GM18909 (cell line): ENCODE measurements around the gene CORIN.
A peak's percentile ranks its signal among the peaks of the same experiment; 100 is the strongest.

Experiments
- ATAC-seq: cut with Tn5 transposase; IDR thresholded peaks from one replicate; pipeline ENCODE4 v1.9.1; 2021; ENCODE audit warnings: mild to moderate bottlenecking; ENCODE audit not compliant: unreplicated experiment, poor library complexity

Gene CORIN, protein sequence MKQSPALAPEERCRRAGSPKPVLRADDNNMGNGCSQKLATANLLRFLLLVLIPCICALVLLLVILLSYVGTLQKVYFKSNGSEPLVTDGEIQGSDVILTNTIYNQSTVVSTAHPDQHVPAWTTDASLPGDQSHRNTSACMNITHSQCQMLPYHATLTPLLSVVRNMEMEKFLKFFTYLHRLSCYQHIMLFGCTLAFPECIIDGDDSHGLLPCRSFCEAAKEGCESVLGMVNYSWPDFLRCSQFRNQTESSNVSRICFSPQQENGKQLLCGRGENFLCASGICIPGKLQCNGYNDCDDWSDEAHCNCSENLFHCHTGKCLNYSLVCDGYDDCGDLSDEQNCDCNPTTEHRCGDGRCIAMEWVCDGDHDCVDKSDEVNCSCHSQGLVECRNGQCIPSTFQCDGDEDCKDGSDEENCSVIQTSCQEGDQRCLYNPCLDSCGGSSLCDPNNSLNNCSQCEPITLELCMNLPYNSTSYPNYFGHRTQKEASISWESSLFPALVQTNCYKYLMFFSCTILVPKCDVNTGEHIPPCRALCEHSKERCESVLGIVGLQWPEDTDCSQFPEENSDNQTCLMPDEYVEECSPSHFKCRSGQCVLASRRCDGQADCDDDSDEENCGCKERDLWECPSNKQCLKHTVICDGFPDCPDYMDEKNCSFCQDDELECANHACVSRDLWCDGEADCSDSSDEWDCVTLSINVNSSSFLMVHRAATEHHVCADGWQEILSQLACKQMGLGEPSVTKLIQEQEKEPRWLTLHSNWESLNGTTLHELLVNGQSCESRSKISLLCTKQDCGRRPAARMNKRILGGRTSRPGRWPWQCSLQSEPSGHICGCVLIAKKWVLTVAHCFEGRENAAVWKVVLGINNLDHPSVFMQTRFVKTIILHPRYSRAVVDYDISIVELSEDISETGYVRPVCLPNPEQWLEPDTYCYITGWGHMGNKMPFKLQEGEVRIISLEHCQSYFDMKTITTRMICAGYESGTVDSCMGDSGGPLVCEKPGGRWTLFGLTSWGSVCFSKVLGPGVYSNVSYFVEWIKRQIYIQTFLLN

GRCh38 chr4:47837908-47838294, at the start of gene CORIN:
TSS of gene CORIN (minus strand) at chr4:47838067. CDS start at chr4:47837949, 118 bp downstream.
- no peak for ATAC-seq

DNA sequence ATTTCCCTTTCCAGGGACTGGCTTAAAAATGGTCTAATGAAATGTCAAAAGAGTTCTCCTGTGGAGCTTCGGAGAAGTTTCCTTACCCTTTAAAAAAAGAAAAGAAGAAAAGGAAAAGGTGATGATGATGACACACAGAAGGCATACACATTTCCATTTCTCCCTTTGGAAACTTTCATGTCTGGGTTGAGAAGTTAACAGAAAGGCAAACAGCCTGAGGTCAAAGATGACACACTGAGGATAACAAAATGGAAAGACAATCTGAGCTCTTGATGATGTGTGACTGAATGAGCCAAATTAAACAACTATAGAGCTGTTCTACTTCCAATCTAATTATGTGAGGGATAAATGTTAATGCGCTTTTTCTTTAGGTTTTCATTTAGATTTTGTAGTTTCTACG, 44.4 kb upstream of the CORIN start:
- ATAC-seq = no peak

- no peak for ATAC-seq
Observed at GRCh38 chr4:47879458-47879857, 41.6 kb upstream of the CORIN start.

GRCh38 chr4:47876784-47877546, 39.1 kb upstream of the CORIN start:
- ATAC-seq = no peak

DNA sequence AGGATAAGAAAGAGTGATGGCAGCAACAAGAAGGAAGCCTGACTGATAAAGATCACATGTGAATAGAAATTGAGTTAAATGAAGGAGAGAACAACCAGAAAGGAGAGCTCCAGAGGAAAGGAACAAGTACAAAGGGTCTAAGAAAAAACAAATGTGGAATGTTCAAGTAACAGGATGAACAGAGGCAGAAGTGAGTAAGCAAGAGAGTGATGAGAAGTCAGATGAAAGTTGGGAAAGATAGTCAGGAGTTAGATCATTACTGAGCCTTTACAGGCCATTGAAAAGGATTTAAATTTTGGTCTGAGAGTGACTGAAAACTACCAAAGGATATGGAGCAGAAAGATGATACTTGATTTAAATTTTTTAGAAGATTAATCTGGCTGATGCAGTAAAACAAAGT, 38.4 kb upstream of the CORIN start:
- no peak for ATAC-seq

DNA sequence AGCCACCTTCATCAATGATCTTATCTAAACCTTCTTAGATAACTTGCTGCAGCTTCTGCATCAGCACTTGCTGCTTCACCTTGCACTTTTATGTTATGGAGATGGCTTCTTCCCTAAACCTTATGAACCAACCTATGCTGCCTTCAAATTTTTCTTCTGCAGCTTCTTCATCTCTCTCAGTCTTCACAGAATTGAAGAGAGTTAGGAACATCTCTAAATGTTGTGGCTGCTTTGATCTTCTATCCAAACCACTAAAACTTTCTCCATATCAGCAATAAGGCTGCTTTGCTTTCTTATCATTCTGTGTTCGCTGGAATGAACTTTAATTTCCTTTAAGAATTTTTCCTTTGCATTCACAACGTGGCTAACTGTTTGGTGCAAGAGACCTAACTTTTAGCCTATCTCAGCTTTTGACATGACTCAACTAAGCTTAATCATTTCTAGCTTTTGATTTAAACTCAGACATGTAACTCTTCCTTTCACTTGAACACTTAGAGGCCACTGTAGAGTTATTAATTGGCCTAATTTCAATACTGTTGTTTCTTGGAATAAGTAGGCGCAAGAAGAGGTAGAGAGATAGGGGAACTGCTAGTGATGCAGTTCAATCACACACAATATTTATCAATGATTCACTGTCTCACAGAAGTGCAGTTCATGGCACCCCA, 36.1 kb upstream of the CORIN start:
- no peak for ATAC-seq

- no peak for ATAC-seq
Observed at GRCh38 chr4:47863486-47863885, 25.6 kb upstream of the CORIN start.

DNA sequence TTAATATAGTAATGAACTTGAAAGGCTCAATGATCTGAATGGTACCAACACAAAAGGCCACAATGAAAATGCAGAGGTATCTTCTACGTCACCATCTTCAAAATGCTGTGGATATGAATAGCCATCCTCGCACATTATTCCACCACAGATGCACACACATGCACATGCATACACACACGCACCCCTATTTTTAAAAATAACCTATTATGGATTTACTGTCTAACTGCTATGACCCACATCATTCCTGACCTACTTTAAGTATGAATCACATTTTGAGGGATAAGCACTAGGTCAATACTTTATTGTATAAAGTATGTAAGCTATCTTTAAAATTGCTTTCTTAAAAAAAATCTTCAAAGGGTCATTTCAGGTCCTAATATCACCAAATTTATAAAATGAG, 24.4 kb upstream of the CORIN start:
- no peak for ATAC-seq

DNA sequence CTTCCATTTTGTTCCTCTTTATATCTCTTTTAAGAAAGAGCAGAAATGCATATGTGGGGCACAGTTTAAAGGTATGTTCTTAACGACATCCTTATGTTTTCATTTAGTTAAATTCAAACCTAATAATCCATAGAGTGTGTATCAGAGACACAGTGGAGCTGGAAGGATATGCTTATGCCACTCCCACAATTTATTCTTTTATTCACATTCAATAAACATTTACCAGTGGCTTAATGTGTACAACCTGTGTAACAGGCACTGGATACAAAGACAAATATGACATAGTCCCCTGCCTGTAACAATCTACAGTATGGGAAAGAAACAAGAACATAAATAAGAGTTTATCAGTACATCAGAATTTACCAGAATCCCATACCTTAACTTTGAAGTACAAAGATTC, 22.4 kb upstream of the CORIN start:
- no peak for ATAC-seq

DNA sequence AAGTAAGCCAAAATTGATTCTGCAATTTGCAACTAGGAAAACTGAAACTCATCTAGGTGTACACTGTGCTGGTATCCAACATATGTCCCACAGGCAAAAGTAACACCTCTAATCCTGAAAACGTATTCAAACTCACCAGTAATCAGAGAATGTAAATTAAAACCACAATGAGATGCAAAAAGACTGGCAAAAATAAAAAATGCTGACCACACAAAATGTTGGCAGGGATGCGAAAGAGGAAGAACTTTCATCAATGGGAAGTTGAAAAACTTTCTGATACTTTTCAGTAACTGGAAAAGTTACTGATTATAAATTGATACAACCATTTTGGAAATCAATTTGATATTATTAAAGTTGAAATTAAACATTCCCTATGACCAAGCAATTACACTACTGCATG, 20.1 kb upstream of the CORIN start:
- ATAC-seq = no peak

DNA sequence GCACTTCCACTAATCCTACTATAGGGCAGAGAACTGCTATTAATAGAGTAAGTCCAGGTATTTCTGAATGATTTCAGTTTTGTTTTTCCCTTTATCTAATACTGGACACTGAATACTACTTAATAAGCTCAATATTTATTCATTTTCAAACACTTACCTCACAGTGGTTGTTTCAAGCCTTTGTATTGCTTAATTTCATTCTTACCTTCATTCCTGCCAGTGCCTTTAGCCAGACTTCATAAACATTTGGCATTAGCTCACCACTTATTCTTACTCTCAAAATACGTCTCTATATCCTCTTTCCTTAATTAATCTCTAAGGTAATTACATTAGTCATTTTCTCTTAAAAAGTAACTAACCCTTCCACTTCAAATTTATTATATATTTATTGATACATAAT, 18.8 kb upstream of the CORIN start:
- no peak for ATAC-seq

DNA sequence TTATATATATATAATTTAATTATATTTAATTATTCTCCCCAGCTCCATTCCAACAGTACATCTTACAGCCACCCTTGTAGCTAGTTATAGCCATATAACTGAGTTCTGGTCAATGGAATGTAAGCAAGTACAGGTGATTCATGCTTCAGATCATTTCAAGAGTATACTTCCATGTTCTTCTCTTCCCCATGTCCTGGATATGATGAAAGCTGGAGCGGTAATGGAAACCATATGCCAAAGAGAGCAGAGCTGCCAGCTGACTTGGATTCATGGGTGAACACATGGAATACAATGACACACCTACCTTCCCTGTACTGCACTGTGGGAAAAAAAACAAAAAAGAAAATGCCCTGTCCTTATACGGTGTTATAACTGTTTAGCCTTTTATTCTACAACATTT, 17.5 kb upstream of the CORIN start:
- no peak for ATAC-seq

DNA sequence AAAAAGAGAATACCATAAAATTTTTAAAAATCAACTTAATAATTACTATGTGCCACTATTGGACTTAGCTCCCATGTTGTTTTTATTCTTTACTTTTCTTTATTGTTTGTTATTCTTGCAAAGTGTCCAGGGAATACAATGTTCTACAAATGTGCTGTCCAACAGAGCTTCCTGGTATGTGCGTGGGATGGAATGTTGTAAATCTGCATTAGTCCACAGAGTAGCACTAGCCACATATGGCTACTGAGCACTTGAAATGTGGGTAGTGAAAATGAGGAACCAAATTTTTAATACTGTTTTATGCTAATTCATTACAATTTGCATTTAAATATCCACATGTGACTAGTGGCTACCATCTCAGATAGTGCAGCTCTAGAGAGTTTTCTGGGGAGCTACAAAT, 14.3 kb upstream of the CORIN start:
- ATAC-seq = no peak

- no peak for ATAC-seq
Observed at GRCh38 chr4:47849466-47849865, 11.6 kb upstream of the CORIN start.

GRCh38 chr4:47848041-47848440, 10.2 kb upstream of the CORIN start:
- no peak for ATAC-seq

DNA sequence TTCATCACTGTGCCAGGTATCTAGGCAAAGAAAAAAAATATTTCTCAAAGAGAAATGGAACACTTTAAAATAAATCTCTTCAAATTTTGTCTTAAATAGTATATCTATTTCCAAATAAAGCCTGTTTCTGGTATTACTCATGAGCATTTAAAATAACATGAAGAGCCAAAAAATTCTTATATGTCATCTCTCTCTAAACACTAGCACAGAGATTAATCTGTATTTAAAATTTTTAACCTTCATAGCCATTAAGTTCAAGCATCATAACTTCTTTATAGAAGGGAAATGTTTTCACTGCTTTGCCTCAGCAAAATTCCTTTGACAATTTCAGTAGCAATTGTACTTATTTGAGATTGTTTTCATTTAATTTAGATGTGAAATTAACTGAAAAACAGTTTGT, 5.1 kb upstream of the CORIN start:
- no peak for ATAC-seq

- no peak for ATAC-seq
Observed at GRCh38 chr4:47840291-47840690, 2.4 kb upstream of the CORIN start.

GRCh38 chr4:47839259-47839658, 1.4 kb upstream of the CORIN start:
- ATAC-seq = peak; percentile 59

DNA sequence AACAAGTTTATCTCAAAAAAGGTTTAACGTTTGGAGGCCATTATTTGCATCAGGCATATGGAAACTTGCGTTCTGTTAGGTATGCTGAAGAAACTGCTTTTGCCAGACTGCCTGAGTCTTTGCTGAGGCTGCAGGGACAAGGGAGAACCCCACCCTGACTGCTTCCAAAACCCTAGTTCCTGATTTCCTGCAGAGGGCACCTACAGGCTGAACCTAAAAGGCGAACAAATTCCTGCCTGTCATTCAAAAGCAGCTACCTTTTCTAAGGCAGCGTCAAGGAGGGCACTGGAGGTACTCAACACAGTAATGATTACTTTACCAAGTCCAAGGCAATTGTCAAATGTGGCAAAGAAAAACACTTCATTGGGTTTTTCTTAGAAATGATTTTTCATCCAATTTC, 578 bp upstream of the CORIN start:
- no peak for ATAC-seq
